GM18858 (cell line): Measurements from ENCODE around the gene OR2G3.

Experiments
- ATAC-seq: cut with Tn5 transposase; IDR thresholded peaks from one replicate; pipeline ENCODE4 v1.9.1; 2021; ENCODE audit not compliant: unreplicated experiment

OR2G3 gene

DNA sequence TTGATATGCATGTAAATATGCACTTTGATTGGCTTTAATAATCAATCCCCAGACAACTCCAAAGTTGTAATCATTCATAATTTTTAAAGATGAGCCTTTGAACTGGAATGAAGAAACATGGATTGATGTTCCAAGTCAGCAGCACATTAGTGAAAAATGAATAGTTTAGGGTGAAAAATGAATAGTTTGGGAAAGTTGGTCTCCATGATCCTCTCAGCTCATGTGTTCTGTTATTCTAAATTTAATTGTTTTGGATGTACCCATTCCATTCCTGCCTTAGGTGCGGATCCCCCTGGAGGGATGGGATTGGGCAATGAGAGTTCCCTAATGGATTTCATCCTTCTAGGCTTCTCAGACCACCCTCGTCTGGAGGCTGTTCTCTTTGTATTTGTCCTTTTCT lies at the start of gene OR2G3:
OR2G3 (plus strand) TSS at position 301 of the 400 bp plus-strand sequence; CDS start at position 301, 0 bp downstream.
- no peak for ATAC-seq

DNA sequence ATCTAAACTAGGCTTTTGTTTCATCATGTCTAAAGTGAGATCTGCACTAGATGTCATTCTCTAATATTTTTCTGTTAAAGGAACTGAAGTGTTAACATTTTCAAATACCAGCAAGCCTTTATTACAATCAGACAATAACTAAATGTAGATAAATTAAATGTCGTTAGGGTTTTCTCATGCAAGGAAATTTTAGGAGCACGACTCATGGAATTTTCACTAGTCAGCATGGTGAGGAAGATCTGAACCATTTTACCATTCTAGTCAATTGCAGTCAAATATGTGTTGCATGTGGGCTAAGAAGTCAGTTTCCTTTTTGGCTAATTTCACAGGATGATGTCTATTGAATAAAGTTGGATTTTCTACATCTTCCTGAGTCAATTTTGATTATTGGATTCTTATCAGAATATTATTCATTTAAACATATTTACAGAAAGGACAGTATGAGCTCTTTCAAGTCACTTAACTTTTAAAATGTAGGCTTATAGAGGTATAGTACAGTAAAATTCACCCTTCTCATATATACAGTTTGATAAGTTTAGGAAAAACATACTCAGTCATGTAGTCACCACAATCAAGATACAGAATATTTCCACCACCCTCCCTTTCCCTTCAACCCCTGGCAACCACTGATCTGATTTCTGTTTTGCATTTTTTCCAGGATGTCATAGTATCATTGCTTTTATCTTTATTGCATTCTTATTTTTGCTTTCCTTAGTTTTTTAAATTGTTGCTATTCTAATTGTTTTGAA lies 47.3 kb upstream of the OR2G3 start:
- ATAC-seq: no peak

DNA sequence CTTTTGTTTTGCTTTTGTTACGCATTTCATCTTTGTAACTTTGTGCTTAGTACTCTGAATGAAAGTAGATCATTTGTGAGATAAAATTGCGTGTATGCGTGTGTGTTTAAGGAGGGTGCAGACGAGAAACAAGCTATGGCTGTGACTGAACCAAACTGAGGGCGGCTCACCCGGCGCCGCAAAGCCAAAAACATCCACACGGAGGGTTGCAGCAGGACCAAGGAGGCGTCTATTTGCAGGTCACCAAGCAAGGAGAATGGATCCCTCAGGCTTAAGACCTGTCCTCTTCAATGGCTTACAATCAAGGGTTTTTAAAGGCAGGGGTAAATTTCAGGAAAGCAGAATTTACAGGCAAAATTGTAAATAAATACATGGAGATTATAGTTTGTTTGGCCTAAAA lies 43.7 kb upstream of the OR2G3 start:
- ATAC-seq: no peak

DNA sequence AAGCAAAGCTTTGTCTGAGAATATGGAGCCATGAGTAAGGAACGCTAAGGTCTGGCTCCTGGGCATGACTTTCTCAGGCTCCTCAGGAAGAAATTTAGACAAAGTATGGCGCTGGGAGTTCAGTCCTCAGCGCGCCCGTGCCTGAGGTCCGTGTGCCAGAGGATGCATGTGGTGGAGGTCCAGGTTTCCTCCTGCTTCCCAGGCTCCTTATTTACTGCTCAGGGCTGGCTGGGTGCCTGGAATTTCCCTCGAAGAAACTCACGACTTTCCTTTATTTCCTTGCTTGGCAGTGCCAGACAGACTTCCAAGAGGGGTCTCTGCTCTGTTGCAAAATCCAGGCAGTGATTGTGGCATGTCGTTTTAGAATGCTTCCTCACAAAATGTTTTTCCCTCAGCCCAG lies 43.2 kb upstream of the OR2G3 start:
- no peak for ATAC-seq

DNA sequence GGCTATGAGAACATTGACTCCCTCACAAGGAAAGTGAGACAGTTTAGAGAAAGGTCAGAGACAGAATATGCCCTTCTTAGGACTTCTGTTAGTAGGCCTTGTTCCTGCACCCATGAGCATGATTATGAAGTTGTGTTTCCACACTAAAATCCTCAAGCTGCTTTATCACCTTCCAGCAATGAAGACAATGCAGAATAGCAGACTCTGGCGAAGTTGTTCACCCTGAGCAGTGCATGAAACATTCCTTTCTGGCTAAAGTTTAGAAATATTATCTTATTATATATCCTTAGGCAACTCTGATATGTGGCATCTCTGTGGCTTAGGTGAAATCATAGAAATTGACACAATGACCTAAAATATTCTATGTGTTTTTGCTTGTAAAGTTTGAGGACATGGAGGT lies 31.1 kb upstream of the OR2G3 start:
- ATAC-seq: no peak

DNA sequence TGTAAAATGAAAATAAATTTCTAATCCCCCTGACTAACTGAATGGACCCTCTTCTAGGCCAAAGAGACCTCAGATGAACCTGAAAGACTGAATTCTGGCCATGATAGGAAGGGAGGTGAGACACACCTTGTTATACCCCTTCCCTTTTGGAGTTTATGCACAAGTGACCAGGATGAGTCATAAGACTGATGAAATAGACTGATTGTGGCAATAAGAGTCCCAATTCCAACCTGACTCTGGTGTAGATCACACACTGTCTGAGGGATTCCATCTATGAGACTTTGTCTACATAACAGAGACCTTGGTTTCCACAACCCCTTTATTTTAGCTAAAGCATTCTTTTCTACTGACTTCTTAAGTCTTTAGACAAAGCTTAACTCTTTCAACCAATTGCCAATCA lies 30.7 kb upstream of the OR2G3 start:
- ATAC-seq: no peak

DNA sequence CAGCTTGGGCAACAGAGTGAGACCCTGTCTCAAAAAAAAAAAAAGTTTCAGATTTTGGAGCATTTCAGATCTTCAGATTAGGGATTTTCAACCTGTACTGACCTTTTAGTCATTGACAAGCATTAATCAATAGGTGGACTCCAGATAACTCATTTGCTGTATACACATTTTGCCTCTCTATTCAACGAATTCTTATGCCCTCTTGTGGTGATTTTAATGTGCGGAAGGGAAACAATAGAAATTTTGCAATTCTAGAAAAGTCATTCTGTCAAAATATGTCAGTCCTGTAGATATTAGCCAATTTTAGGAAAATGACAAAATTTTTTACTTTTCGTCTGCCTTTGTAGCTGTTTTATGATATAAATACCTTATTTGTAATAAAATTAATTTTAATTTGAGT lies 28.9 kb upstream of the OR2G3 start:
- no peak for ATAC-seq

DNA sequence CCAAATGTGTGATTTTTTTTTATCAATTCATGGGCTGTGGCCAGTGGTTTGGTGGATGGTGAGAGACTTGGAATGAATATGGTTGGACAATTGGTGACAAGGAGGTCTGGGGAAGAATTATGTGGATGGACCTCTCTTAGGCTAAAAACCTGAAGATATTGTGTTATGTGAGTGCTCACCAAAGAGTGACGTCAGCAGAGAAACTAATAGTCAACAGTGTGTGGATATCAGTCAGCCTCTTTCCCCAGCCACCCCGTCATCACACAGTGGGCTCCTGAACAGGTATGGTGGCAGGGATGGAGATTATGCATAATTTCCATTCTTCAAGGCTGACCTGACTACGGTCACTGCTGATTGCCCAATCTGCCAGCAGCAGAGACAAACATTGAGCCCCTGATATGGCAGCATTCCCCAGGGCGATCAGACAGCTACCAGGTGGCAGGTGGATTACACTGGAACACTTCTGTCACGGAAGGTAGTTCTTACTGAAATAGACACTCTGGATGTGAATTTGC lies 26.4 kb upstream of the OR2G3 start:
- no peak for ATAC-seq

DNA sequence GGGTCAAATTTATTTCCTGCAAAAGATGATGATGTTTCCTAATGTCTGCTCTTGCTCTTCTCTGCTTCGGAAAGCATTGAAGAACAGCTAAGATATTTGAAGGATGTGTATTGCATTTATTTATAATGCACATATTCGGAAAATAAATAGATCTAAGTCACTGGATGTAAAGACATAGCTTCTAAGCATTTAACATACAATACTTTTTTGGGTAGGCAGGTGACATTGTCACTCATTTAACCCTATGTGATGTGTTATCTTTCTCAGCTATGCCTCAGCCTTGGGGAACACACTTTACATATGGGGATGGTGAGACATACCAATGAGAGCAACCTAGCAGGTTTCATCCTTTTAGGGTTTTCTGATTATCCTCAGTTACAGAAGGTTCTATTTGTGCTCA lies 17.3 kb upstream of the OR2G3 start, which contains the start of gene OR2G2:
OR2G2 (plus strand) TSS at position 301 of the 400 bp plus-strand sequence; CDS start at position 301, 0 bp downstream.
- ATAC-seq: no peak

DNA sequence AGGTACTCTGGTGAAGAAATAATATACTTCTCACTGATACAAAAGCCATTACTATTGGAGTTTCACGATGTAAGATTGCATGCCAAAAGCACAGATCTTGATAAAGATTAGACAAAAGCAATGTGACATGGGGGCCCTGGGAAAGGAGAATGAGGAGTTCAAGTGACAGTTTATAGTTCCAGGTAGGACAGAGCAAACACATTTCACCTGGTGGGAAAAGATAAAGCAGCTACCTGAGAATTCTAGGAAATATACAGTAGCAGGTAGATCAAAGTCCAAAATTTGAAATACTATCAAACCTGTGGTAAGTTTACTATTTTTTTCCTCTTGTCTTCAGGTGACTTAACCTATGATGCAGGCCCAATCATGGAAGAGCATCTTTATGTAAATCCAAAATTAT lies 8.0 kb downstream of the OR2G3 start:
- no peak for ATAC-seq

DNA sequence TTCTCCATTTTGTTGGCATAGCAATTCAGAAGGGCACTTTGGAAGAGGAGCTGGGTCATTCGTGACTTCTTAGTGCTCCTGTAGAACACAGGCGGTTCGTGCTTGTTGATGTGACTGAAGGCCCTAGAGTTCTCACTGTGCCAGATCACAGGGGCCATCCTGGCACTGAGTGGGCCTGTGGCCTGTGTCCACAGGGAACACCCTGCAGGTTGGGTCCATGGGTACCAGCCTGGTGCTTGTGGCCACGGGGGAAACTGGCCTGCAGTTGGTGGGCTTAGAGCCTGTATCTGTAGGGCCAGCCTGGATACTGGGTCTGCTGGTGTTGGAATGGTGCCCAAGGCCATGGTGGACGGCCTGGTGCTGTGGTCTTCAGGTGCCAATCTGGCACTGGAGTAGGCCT lies 9.2 kb downstream of the OR2G3 start:
- no peak for ATAC-seq

DNA sequence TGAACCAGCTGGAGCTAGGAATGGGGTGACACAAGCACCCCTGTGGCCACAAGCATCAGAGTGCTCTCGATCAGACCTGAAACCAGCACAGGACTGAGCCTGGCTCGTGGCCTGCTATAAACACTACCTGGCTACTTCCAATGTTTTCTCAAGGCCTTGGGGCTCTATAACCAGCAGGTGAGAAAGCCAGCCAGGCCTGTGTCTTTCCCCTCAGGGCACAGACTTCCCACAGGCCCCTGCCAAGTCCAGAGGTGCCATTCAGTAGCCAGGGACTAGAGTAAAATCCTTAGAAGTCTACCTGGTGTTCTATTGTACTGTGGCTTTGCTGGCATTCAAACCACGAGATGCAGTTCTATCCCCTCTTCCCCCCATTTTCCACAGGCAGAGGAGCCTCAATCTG lies 22.6 kb downstream of the OR2G3 start:
- ATAC-seq: no peak

DNA sequence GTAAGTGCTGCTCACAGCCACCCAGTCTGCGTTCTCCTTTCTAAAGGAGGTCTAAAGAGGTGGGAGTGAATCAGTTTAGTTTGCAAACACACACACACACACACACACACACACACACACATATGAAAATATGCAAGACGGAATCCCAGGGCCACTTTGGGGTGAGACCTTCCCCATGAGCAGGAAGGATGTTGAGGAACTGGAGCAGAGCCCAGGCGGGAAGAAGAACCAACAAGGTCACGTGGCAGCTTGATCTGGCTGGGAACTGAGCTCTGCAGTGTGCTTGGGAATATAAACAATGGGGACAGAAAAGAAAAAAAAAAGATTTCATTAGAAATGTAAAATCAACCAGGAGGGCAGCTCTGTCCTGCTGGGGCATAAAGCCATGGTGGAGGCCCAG lies 32.6 kb downstream of the OR2G3 start:
- no peak for ATAC-seq

DNA sequence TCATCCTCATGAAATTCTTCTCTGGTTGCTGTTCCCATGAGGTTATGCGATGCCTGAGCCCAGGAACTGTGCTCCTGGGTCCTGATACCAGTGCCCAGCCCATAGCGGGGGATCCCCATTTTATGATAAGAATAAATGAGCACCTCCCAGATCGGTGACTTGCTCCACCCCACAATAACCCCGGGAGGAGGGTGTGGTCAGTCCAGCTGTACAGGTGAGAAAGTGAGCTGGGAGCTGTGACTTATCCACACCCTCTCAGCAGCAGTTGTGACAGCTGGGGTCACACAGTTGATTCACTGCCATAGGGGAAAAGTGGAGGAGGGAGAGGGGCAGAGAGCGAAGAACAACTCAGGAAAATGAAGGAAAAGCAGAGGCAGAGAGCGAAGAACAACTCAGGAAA lies 33.4 kb downstream of the OR2G3 start:
- ATAC-seq: no peak

DNA sequence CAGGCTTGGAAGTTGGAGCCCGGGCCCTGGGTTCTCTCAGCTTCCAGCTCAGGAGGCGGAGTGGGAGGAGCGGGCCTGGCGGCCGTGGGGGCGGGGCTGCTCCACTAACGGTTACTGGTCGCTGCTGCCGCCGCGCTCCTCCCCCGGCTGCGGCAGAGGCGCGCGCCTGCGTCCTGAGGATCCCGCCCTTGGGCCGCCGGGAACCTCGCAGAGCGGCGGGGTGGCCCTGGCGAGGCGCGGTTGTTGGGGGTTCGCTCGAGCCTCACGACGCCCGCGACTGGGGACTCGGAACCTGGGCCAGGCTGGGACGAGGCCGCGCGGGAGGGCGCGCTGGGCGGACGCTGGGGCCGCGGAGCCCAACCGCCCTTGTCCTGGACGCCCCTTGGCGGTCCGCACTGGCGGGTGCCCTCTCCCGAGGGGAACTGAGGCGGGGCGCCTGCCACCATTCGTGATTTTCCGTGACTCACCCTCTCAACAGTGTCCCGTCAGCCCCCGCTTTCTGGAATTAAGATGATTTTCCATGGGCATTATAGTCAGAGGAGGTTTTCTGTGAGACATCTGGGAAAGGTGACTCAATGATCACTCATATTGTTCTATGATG lies 34.1 kb downstream of the OR2G3 start:
- ATAC-seq: no peak

DNA sequence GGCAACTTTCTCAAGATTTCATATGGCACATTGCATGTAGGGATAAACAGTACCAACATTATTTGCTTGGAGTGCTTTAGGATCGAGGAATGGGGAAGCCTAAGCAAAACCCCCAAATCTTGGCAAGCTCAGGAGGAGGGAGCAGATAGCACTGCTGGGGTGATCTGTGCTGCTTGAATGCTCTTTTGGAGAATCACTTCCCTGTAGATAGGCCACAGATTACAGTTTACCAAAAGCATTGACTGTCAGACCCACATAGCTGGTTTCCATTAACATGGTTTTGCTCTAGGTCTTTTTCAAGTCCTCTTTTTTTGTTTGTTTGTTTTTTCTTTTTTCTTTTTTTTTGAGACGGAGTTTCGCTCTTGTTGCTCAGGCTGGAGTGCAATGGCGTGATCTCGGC lies 37.4 kb downstream of the OR2G3 start:
- ATAC-seq: no peak

DNA sequence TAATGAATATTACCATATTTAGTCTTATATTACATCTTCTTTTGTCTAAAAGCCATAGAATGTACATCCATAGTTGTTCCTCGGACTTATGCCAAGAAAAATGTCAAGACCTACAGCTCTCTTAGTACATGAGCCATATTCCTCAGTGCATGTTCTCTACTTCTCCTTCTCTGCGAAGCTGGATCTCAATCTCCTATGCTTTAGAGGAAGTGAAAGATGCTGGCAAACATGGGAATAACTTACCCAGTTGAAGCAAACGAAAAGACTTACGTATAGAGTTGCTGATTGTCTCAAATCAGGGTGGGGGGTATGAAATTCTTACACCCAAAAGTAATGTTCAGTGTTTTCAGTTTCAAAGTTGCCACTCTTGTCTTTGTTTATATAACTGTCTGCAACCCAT lies 41.5 kb downstream of the OR2G3 start:
- no peak for ATAC-seq

DNA sequence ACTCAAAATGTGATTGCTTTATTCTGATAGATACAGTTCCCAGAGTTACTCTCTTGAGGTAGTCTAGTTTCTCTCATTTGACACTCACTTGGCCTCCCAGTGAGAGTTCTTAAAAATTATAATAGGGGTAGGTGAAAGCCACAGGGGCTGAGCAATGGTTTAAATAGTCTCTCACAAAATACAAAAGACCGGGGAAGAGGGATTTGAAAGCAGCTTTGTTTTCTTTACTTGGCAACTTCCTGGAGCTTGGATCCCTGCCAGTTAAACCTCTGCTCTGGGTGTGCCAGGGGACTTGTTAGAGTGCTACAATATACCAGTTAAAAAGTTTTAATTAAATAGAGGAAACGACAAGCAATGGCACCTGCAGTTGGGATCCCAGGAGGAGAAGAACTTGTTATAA lies 42.5 kb downstream of the OR2G3 start:
- ATAC-seq: no peak

DNA sequence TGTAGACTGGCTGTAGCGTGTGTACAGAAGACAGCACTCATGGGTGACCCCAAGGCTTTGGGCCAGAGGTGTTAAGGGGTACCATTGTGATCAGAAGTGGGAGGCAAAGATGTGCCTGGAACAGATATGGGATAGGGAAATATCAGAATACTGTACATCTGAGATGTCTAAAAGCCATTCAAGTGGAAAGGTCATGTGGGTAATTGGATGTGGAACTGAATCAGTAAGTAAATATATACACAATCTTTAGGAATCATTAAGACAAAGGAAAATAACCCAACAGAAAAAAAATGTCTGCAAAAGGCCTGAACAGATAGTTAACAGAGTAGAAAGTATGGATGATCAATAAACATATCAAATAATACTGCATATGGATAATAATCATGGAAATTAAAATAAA lies 47.7 kb downstream of the OR2G3 start:
- ATAC-seq: no peak
